Measurements from ENCODE around the gene SLC39A6. TPM values are rescaled to one million over a fixed set of nuclear protein-coding genes. Genes with fewer than 3 reads are reported as not detected.
A peak's percentile ranks its signal among the peaks of the same experiment; 100 is the strongest.
"Not testable (repeated sequence)": the region's sequence is repeated elsewhere in the genome, so short reads cannot be mapped to it uniquely, and the experiment has no call there.

SLC39A6 gene
- total RNA-seq, 1 donor: 133 TPM

DNA sequence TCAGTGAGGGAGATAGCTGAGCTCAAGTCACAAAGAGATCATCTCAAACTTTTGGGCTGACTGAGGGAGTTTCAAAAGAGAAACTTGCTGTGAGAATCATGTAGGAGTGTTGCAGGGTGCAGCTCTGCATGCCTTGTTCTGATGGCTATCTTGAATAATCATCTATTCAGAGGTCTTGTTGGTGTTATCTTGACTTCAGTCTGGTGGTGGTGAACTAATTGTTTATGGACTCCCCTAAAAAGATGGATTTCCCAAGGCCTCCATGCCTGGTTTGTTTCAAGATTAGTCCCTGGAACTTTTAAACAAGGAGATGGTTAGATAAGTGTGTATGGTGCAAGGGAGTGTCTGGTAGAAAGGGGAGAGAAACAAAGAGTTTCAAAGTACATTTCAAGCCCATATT is 29.8 kb downstream of the SLC39A6 start:
- H3K27me3 ChIP-seq (ENCODE audit: insufficient read depth, low read length): no peaks in the 10 kb centered on the region
- H2AFZ ChIP-seq (ENCODE audit: low read length): no peak overlapping the region
- H3K4me3 ChIP-seq (ENCODE audit: insufficient read depth, low read length): no peak overlapping the region
- H3K27ac ChIP-seq (ENCODE audit: low read depth, low read length): no peak overlapping the region
- no peak overlapping the region for H3K4me2 ChIP-seq (ENCODE audit: insufficient read depth, low read length)
- H3K36me3 ChIP-seq (ENCODE audit: insufficient read depth, low read length): no peaks in the 10 kb centered on the region
- no peaks in the 10 kb centered on the region for H3K79me2 ChIP-seq (ENCODE audit: insufficient read depth, low read length)
- H3K9me3 ChIP-seq (ENCODE audit: low read depth, low read length): peaks cover 4% of the 10 kb centered on the region
- DNase-seq (ENCODE audit: insufficient read length, low spot score, missing footprints): no peak
- TF ChIP-seq, protein P1, sequence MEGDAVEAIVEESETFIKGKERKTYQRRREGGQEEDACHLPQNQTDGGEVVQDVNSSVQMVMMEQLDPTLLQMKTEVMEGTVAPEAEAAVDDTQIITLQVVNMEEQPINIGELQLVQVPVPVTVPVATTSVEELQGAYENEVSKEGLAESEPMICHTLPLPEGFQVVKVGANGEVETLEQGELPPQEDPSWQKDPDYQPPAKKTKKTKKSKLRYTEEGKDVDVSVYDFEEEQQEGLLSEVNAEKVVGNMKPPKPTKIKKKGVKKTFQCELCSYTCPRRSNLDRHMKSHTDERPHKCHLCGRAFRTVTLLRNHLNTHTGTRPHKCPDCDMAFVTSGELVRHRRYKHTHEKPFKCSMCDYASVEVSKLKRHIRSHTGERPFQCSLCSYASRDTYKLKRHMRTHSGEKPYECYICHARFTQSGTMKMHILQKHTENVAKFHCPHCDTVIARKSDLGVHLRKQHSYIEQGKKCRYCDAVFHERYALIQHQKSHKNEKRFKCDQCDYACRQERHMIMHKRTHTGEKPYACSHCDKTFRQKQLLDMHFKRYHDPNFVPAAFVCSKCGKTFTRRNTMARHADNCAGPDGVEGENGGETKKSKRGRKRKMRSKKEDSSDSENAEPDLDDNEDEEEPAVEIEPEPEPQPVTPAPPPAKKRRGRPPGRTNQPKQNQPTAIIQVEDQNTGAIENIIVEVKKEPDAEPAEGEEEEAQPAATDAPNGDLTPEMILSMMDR (IDR thresholded peaks at IDR 0.05; ENCODE audit: extremely low read depth, low read depth, low read length): no peak
- H3K4me1 ChIP-seq (ENCODE audit: insufficient read depth, low read length): no peaks in the 10 kb centered on the region
- H4K20me1 ChIP-seq (ENCODE audit: insufficient read depth, low read length): no peaks in the 10 kb centered on the region

GRCh38 chr18:36096955-36097354 is 32.2 kb downstream of the SLC39A6 start:
- H3K9me3 ChIP-seq (ENCODE audit: low read depth, low read length): no peaks in the 10 kb centered on the region
- H4K20me1 ChIP-seq (ENCODE audit: insufficient read depth, low read length): no peaks in the 10 kb centered on the region
- DNase-seq (ENCODE audit: insufficient read length, low spot score, missing footprints): no peak
- H3K4me1 ChIP-seq (ENCODE audit: insufficient read depth, low read length): no peaks in the 10 kb centered on the region
- H3K27me3 ChIP-seq (ENCODE audit: insufficient read depth, low read length): no peaks in the 10 kb centered on the region
- no peak overlapping the region for H3K27ac ChIP-seq (ENCODE audit: low read depth, low read length)
- H3K4me3 ChIP-seq (ENCODE audit: insufficient read depth, low read length): no peak overlapping the region
- no peaks in the 10 kb centered on the region for H3K79me2 ChIP-seq (ENCODE audit: insufficient read depth, low read length)
- TF ChIP-seq, protein P1 (IDR thresholded peaks at IDR 0.05; ENCODE audit: extremely low read depth, low read depth, low read length): no peak
- no peak overlapping the region for H3K4me2 ChIP-seq (ENCODE audit: insufficient read depth, low read length)
- no peak overlapping the region for H2AFZ ChIP-seq (ENCODE audit: low read length)
- no peaks in the 10 kb centered on the region for H3K36me3 ChIP-seq (ENCODE audit: insufficient read depth, low read length)

GRCh38 chr18:36095936-36096519 is 33.1 kb downstream of the SLC39A6 start:
- Histone ChIP-seq H3K27me3 (ENCODE audit: insufficient read depth, low read length) (no peaks in the 10 kb centered on the region), H3K27ac (ENCODE audit: low read depth, low read length) (no peak overlapping the region), H2AFZ (ENCODE audit: low read length) (no peak overlapping the region), H3K4me1 (ENCODE audit: insufficient read depth, low read length) (no peaks in the 10 kb centered on the region), H3K9me3 (ENCODE audit: low read depth, low read length) (no peaks in the 10 kb centered on the region), H3K79me2 (ENCODE audit: insufficient read depth, low read length) (no peaks in the 10 kb centered on the region), H4K20me1 (ENCODE audit: insufficient read depth, low read length) (no peaks in the 10 kb centered on the region), H3K4me2 (ENCODE audit: insufficient read depth, low read length) (no peak overlapping the region), H3K36me3 (ENCODE audit: insufficient read depth, low read length) (no peaks in the 10 kb centered on the region), H3K4me3 (ENCODE audit: insufficient read depth, low read length) (no peak overlapping the region)
- no peak for DNase-seq (ENCODE audit: insufficient read length, low spot score, missing footprints)
- TF ChIP-seq, protein P1 (IDR thresholded peaks at IDR 0.05; ENCODE audit: extremely low read depth, low read depth, low read length): peak; percentile 54

- Histone ChIP-seq H3K4me1 (ENCODE audit: insufficient read depth, low read length) (no peaks in the 10 kb centered on the region), H3K36me3 (ENCODE audit: insufficient read depth, low read length) (no peaks in the 10 kb centered on the region), H3K9me3 (ENCODE audit: low read depth, low read length) (no peaks in the 10 kb centered on the region), H3K27me3 (ENCODE audit: insufficient read depth, low read length) (no peaks in the 10 kb centered on the region), H3K27ac (ENCODE audit: low read depth, low read length) (no peak overlapping the region), H3K4me2 (ENCODE audit: insufficient read depth, low read length) (no peak overlapping the region), H4K20me1 (ENCODE audit: insufficient read depth, low read length) (no peaks in the 10 kb centered on the region), H2AFZ (ENCODE audit: low read length) (no peak overlapping the region), H3K79me2 (ENCODE audit: insufficient read depth, low read length) (no peaks in the 10 kb centered on the region), H3K4me3 (ENCODE audit: insufficient read depth, low read length) (no peak overlapping the region)
- DNase-seq (ENCODE audit: insufficient read length, low spot score, missing footprints): no peak
- TF ChIP-seq, protein P1 (IDR thresholded peaks at IDR 0.05; ENCODE audit: extremely low read depth, low read depth, low read length): no peak
Measured at GRCh38 chr18:36094431-36094830, 34.7 kb downstream of the SLC39A6 start.

DNA sequence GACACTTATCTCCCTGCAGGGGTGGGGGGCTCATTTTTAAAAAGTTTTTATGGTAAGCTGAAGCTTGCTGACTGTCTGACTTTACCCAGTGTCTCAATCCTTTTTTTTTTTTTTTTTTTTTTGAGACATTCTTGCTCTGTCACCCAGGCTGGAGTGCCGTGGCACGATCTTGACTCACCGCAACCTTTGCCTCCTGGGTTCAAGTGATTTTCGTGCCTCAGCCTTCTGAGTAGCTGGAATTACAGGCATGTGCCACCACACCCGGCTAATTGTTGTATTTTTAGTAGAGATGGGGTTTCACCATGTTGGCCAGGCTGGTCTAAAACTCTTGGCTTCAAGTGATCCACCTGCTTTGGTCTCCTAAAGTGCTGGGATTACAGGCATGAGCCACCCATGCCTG is 37.0 kb downstream of the SLC39A6 start:
- not testable (repeated sequence) for H4K20me1 ChIP-seq (ENCODE audit: insufficient read depth, low read length); H3K27ac ChIP-seq (ENCODE audit: low read depth, low read length); H3K79me2 ChIP-seq (ENCODE audit: insufficient read depth, low read length); H3K9me3 ChIP-seq (ENCODE audit: low read depth, low read length); H3K4me2 ChIP-seq (ENCODE audit: insufficient read depth, low read length); H3K4me3 ChIP-seq (ENCODE audit: insufficient read depth, low read length); H3K4me1 ChIP-seq (ENCODE audit: insufficient read depth, low read length); DNase-seq (ENCODE audit: insufficient read length, low spot score, missing footprints); H3K27me3 ChIP-seq (ENCODE audit: insufficient read depth, low read length); H3K36me3 ChIP-seq (ENCODE audit: insufficient read depth, low read length)
- H2AFZ ChIP-seq (ENCODE audit: low read length): peak overlapping the region; percentile 4
